Upper lobe of right lung (tissue), 1 donor: ENCODE results near the gene CLCF1. TPM values are rescaled to one million over a fixed set of nuclear protein-coding genes. Genes with fewer than 3 reads are reported as not detected.

ENCODE experiments used
- ATAC-seq: fragments of 200-7000 bp; cut with Tn5 transposase; one replicate; pipeline ENCODE4 v1.9.1; 2020; ENCODE audit warnings: mild to moderate bottlenecking, moderate library complexity
- DNase-seq: peaks from one replicate; pipeline ENCODE4 v3.0.0-alpha.2; 2020
- H3K27ac ChIP-seq: fragments of 200-600 bp; one replicate; pipeline ENCODE4 v1.8.0; 2022
- H3K27me3 ChIP-seq: fragments of 200-600 bp; one replicate; pipeline ENCODE4 v1.8.0; 2022; ENCODE audit warnings: mild to moderate bottlenecking
- H3K36me3 ChIP-seq: fragments of 200-600 bp; one replicate; pipeline ENCODE4 v1.8.0; 2022
- H3K4me1 ChIP-seq: fragments of 200-600 bp; one replicate; pipeline ENCODE4 v1.8.0; 2022
- H3K4me3 ChIP-seq: fragments of 200-600 bp; one replicate; pipeline ENCODE4 v1.8.0; 2022; ENCODE audit warnings: mild to moderate bottlenecking
- H3K9me3 ChIP-seq: fragments of 200-600 bp; one replicate; pipeline ENCODE4 v1.8.0; 2022
- CTCF ChIP-seq: fragments of 200-600 bp; IDR thresholded peaks from one replicate; pipeline ENCODE4 v1.8.0; 2022; ENCODE audit warnings: antibody characterized with exemption
- intact Hi-C: fragments of 100-400 bp; cut with DNase I; formaldehyde crosslinking; loops from one replicate; pipeline ENCODE4 v1.11.0; 2022
- total RNA-seq: library from RNA; stranded (reverse); fragmentation: NEBNext Ultra II Directional; extraction: Animal tissue kit (Norgen Biotek cat#: 25700); gene quantifications from one replicate; pipeline ENCODE4 v1.2.1, GENCODE V29; 2021
- donor health status: DM: no; HTN: yes; CAD: no; lungs with severe emphysema.

CLCF1 gene
- total RNA-seq, 1 donor from 2014 or later, result 4.0 TPM

GRCh38 chr11:67409781-67410368 is 36.5 kb upstream of the CLCF1 start:
- DNase-seq, result no peak
- Histone ChIP-seq H3K27ac (peak overlapping the region; percentile 65), H3K27me3 (no peaks in the 10 kb centered on the region), H3K36me3 (no peaks in the 10 kb centered on the region), H3K9me3 (no peaks in the 10 kb centered on the region), H3K4me3 (peak overlapping the region; percentile 16), H3K4me1 (peaks cover 11% of the 10 kb centered on the region)
- intact Hi-C loops, result loop anchor here (10.0 kb wide), 1 partner anchor 95 kb away; the partner anchor contains the start of genes CDK2AP2 and PITPNM1
- no peak for TF ChIP-seq CTCF
- ATAC-seq, result peak; percentile 44

- Histone ChIP-seq H3K36me3 (no peaks in the 10 kb centered on the region), H3K4me1 (peaks cover 10% of the 10 kb centered on the region), H3K27me3 (no peaks in the 10 kb centered on the region), H3K4me3 (peak overlapping the region; percentile 16), H3K9me3 (no peaks in the 10 kb centered on the region), H3K27ac (peak overlapping the region; percentile 65)
- intact Hi-C loops, result loop anchor here (10.0 kb wide), 1 partner anchor 96 kb away; the partner anchor contains the start of genes CDK2AP2 and PITPNM1
- DNase-seq (no peak), ATAC-seq (peak; percentile 2)
- no peak for TF ChIP-seq CTCF
Measured at GRCh38 chr11:67409261-67409666, 35.9 kb upstream of the CLCF1 start.

- DNase-seq (no peak), ATAC-seq (no peak)
- no peaks in the 10 kb centered on the region for H3K27me3 ChIP-seq
- no peaks in the 10 kb centered on the region for H3K9me3 ChIP-seq
- H3K27ac ChIP-seq, result peak overlapping the region; percentile 30
- H3K4me3 ChIP-seq, result no peak overlapping the region
- peaks cover 10% of the 10 kb centered on the region for H3K4me1 ChIP-seq
- TF ChIP-seq CTCF, result no peak
- H3K36me3 ChIP-seq, result no peaks in the 10 kb centered on the region
- intact Hi-C loops, result loop anchor here (10.0 kb wide), 1 partner anchor 96 kb away; the partner anchor contains the start of genes CDK2AP2 and PITPNM1
Measured at GRCh38 chr11:67408437-67409200, 35.2 kb upstream of the CLCF1 start.

- intact Hi-C loops, result loop anchor here (10.0 kb wide), 1 partner anchor 97 kb away; the partner anchor contains the start of genes CDK2AP2 and PITPNM1
- Histone ChIP-seq H3K4me3 (no peak overlapping the region), H3K9me3 (no peaks in the 10 kb centered on the region), H3K27me3 (no peaks in the 10 kb centered on the region), H3K36me3 (no peaks in the 10 kb centered on the region), H3K4me1 (peaks cover 18% of the 10 kb centered on the region), H3K27ac (peak overlapping the region; percentile 30)
- no peak for DNase-seq
- TF ChIP-seq CTCF, result no peak
- no peak for ATAC-seq
Measured at GRCh38 chr11:67407688-67408163, 34.3 kb upstream of the CLCF1 start.

- TF ChIP-seq CTCF, result no peak
- Histone ChIP-seq H3K9me3 (no peaks in the 10 kb centered on the region), H3K4me3 (no peak overlapping the region), H3K4me1 (peaks cover 24% of the 10 kb centered on the region), H3K36me3 (no peaks in the 10 kb centered on the region), H3K27me3 (no peaks in the 10 kb centered on the region), H3K27ac (peak overlapping the region; percentile 36)
- intact Hi-C loops, result loop anchor here (10.0 kb wide), 1 partner anchor 98 kb away; the partner anchor contains the start of genes CDK2AP2 and PITPNM1
- no peak for ATAC-seq
- no peak for DNase-seq
Measured at GRCh38 chr11:67406969-67407687, 33.7 kb upstream of the CLCF1 start.
